GM19397 (cell line): Measurements from ENCODE around the gene UPF1.
"Not testable (repeated sequence)": the region's sequence is repeated elsewhere in the genome, so short reads cannot be mapped to it uniquely, and the experiment has no call there.

Source experiments
- ATAC-seq: cut with Tn5 transposase; IDR thresholded peaks from one replicate; pipeline ENCODE4 v1.9.1; 2021; ENCODE audit warnings: mild to moderate bottlenecking, moderate library complexity; ENCODE audit not compliant: unreplicated experiment

The UPF1 gene

DNA sequence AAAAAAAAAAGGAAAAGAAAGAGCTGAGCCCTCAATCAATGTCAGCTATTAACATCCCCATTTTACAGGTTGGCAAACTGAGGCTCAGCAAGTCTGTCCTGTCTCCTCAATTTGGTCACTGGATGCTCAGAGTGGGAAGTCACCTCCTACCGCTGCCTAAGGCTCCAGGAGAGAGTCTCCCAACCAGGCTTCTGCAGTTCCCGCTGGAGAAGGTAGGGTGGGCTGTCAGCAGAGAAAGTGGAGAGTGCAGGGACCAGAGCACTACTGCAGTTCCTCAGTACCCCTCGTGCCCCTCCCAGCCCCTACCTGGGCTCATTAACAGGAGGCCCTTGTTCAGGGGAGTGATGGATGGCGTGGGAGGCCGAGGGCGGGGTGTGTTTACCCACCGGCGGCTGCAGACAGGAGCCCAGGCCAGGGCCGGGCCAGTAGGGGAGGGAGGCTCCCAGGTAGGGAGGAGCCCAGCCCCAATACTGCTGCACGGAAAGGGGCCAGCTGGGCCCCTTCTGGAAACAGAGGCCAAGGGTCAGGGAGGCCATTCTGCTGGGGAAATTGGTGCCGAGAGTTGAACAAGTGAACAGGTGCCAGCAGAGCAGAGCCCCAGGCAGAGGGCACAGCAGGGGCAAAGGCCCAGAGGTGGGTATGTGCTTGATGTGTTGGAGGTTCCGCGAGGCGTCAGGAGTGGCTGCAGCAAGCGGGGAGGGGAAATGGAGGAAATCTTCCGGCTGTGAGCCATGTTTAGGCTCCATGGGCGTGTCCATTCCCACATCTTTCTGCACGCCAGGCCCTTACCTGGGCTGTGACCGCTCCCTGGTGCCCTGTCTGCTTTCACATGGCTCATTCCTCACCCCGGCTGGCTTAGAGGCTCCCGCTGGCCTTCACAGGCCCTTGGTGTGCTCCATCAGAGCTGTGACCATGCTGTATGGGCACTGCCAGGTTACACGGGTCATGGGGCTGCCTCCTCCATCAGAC lies 33.1 kb upstream of the UPF1 start:
- no peak for ATAC-seq

DNA sequence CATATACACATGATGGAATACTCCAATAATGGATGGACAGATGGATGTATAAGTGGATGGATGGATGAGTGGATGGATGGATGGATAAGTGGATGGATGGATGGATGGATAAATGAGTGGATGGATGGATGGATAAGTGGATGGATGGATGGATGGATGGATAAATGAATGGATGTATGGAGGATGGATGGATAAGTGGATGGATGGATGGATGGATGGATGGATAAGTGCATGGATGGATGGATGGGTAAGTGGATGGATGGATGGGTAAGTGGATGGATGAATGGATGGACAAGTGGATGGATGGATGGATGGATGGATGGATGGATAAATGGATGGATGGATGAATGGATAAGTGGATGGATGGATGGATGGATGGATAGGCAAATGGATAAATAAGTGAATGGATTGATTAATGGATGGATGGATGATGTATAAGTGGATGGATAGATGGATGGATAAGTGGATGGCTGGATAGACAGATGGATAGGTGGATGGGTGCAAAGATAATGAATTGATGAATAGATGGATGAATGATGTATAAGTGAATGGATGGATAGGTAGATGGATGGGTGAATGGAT lies 32.3 kb upstream of the UPF1 start:
- ATAC-seq = no peak

- ATAC-seq = no peak
These were observed 31.7 kb upstream of the UPF1 start for GRCh38 chr19:18800079-18800478.

- no peak for ATAC-seq
These were observed 31.1 kb upstream of the UPF1 start for GRCh38 chr19:18800636-18801035.

GRCh38 chr19:18802354-18802753 lies 29.4 kb upstream of the UPF1 start:
- ATAC-seq = no peak

- no peak for ATAC-seq
These were observed 28.1 kb upstream of the UPF1 start for GRCh38 chr19:18803550-18804138.

DNA sequence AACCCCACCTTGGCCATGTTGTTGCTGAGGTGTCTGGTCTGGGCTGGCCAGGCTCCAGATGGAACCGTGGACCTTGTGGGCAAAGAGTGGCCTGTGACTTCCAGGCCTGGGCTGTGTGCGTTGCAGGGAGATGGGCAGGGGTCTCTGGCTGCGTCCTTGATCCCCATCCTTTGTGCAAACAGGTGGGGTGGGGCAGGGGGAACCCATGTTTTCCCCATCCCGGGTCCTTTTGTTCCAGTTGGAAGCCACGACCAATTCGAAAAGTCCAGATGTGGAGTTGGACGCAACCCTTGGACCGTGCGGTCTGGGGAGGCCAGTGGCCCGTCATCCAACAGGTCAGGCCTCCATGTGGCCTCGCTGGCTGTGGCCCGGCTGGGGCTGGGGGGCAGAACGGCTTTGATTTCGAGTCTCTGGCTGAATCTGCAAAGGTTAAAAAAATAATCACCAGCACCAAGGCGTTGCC lies 27.6 kb upstream of the UPF1 start:
- ATAC-seq = no peak

DNA sequence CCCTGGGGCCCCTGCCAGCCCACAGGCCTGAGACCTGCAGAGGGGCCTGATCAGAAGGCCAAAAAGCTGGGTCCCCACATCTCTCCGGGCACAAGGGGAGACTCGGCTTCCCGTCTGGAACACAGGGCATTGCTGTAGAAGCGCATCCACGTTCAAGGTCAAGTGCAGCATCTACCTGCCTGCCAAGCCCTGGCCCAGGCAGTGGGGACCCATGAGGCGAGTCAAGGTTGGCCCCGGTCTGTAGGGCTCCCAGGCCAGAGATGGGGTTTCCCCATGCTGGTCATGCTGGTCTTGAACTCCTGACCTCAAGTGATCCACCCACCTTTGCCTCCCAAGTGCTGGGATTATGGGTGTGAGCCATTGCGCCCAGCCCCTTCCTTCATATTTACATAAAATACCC lies 27.1 kb upstream of the UPF1 start:
- no peak for ATAC-seq

DNA sequence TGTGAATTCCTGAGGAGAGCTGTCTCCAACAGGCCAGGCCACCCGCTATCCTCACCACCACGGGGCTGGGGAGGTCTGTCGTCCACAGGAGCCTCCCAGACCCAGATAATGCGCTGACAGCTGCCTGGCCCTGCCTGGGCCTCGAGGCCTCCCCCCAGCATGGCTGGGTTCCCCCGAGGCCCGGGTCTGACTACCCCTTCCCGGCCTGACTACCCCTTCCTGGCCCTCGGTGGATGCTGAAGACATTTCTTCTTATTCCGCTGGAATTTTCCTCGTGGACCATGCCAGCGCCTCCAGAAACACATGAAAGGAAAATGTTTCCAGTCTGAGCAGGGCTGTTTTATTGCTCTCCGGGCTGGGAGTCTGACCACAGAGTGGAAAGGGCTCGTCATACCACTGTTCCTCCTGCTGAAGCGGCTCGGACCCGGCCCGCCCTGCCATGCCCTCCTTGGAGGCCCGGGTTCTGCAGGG lies 23.9 kb upstream of the UPF1 start:
- no peak for ATAC-seq

GRCh38 chr19:18809149-18809868 lies 22.4 kb upstream of the UPF1 start:
- ATAC-seq = no peak

GRCh38 chr19:18811638-18812037 lies 20.1 kb upstream of the UPF1 start:
- ATAC-seq = not testable (repeated sequence)

DNA sequence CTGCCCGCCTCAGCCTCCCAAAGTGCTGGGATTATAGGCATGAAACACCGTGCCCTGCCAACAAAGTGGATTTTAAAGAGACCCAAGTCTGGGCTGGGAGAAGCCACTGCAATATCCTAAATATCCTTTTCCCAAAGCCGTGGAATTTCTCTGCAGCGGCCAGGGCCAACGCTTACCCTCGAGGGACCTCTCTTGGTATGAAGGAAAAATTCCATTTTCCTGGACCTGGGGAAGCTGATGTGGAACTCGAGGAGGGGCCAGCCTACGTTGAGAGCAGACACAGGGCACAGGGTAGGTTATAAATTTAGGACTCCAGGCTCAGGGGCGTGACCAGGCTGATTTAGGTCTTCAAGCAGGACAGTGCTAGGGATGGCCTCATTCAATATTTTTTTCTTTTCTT lies 17.7 kb upstream of the UPF1 start:
- no peak for ATAC-seq

DNA sequence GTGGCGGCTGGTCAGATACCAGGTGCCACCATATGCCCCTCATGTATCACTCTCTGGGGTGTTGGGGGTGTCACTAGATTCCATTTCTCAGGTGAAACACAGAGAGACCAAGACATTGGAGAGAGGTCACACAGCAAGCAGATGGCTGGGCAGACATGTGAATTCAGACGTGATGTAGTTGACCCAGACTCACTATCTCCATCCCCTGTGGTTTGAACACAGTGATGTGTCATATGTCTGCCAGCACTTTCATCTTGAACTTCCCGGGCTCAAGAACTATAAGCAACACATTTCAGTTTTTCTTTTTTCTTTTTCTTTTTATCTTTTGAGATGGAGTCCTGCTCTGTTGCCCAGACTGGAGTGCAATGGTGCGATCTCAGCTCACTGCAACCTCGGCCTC lies 16.1 kb upstream of the UPF1 start:
- ATAC-seq = no peak

- ATAC-seq = not testable (repeated sequence)
These were observed 15.1 kb upstream of the UPF1 start for GRCh38 chr19:18816645-18817044.

DNA sequence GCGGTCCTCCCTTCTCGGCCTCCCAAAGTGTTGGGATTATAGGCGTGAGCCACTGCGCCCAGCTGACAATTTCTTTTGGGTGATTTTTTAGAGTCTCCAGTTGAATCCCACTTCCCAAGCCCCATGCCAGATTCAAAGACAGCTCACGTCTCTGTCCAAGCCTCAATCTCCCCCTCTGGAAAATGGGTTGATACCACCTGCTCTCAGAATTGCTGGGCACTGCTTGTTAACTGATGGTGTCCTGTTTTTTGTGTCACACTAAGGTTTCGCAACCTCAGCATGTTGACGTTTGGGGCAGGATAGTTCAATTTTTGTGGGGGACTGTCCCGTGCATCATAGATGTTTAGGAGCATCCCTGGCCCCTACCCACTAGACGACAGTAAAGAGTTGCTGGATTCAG lies 14.2 kb upstream of the UPF1 start:
- ATAC-seq = no peak

DNA sequence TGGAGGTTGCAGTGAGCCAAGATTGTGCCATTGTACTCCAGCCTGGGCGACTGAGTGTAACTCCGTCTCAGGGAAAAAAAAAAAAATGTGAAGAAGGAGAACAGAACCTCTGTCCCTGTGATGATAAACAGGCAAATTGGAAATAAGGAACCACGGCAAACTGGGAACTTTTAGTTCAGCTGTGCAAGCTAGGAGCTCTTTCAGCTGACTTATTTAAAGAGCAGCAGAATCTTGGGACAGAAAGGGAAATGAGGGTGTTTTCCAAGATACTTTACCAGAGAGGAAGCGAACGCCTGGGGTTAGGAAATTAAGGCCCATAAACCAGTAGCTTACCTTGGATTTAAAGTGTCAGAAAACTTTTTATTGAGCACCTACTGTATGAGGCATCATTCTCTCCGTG lies 3.0 kb upstream of the UPF1 start:
- ATAC-seq = no peak

- no peak for ATAC-seq
These were observed 1.3 kb upstream of the UPF1 start for GRCh38 chr19:18830488-18830887.

GRCh38 chr19:18832306-18833140 lies 764 bp downstream of the UPF1 start:
- peak; percentile 35 for ATAC-seq

- ATAC-seq = no peak
These were observed 1.4 kb downstream of the UPF1 start for GRCh38 chr19:18833141-18833476.
